ENCODE measurements around the gene CCDC102A. TPM values are rescaled to one million over a fixed set of nuclear protein-coding genes. Genes with fewer than 3 reads are reported as not detected.

CCDC102A gene
- total and polyA plus RNA-seq, 2 of the 13 experiments (the other 11 are each of a cell fraction or from before 2014, with no cell fraction given) = 2.1 to 2.8 TPM

DNA sequence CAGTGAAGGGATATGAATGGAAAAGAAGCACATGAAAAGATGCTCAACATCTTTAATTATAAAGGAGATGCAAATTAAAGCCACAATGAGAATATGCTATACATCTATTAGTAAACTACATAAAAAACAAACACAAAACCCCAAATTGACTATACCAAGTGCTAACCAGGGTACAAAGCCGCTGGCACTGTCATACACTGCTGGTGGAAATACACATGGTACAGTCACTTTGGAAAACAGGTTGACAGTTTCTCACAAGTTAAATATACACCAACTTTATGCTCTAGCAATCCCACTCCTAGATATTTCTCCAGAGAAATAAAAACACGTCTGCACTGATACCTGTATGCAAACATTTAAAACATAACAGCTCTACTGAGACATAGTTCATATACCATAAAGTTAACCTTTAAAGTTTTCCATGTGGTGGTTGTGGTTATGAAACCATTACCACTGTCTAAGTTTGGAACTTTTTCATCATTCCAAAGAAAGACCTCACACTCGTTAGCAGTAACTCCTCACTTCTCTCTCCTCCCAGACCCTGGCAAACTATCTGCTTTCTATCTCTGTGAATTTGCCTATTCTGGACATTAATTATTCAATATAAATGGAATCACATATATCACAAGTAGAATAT is 48.8 kb upstream of the CCDC102A start:
- Histone ChIP-seq H3K27me3 (ENCODE audit: control insufficient read depth in 1 of 2, insufficient read depth in 2 of 2, low read length in 2 of 2) (no peaks in the 10 kb centered on the region; a peak in 1 of 5 replicates), H4K20me1 (ENCODE audit: insufficient read depth, low read length) (no peaks in the 10 kb centered on the region), H3K4me1 (ENCODE audit: insufficient read depth, low read length) (no peaks in the 10 kb centered on the region), H3K9me3 (ENCODE audit: low read length) (no peaks in the 10 kb centered on the region), H3K9ac (ENCODE audit: insufficient read depth, low read depth, low read length) (no peak overlapping the region), H2AFZ (ENCODE audit: low read length) (no peak overlapping the region), H3K27ac (ENCODE audit: extremely low read length, insufficient read depth, low read length) (no peak overlapping the region), H3K36me3 (replicated peaks in 1 of 2; ENCODE audit: control insufficient read depth in 1 of 2, insufficient read depth in 2 of 2, low read length in 2 of 2) (no peaks in the 10 kb centered on the region), H3K79me2 (ENCODE audit: insufficient read depth, low read length) (no peaks in the 10 kb centered on the region), H3K4me2 (ENCODE audit: low read depth, low read length) (no peak overlapping the region), H3K4me3 (replicated peaks in 1 of 3; ENCODE audit: insufficient read depth in 1 of 3, low read depth in 2 of 3, low read length in 3 of 3) (no peak overlapping the region)
- ATAC-seq (no peak), FAIRE-seq (no peak), DNase-seq (ENCODE audit: low spot score) (no peak)
- CTCF ChIA-PET (ENCODE audit: low intra/inter-chr PET ratio, low total read pairs) = no interaction called here
- WGBS (ENCODE audit: low lambda C conversion rate) = 12% methylated on average over 3 of the region's 3 CpGs
- TF ChIP-seq ZNF776 (CRISPR knock-in tag; IDR thresholded peaks at IDR 0.05) = no peak
- TF ChIP-seq, protein P1, sequence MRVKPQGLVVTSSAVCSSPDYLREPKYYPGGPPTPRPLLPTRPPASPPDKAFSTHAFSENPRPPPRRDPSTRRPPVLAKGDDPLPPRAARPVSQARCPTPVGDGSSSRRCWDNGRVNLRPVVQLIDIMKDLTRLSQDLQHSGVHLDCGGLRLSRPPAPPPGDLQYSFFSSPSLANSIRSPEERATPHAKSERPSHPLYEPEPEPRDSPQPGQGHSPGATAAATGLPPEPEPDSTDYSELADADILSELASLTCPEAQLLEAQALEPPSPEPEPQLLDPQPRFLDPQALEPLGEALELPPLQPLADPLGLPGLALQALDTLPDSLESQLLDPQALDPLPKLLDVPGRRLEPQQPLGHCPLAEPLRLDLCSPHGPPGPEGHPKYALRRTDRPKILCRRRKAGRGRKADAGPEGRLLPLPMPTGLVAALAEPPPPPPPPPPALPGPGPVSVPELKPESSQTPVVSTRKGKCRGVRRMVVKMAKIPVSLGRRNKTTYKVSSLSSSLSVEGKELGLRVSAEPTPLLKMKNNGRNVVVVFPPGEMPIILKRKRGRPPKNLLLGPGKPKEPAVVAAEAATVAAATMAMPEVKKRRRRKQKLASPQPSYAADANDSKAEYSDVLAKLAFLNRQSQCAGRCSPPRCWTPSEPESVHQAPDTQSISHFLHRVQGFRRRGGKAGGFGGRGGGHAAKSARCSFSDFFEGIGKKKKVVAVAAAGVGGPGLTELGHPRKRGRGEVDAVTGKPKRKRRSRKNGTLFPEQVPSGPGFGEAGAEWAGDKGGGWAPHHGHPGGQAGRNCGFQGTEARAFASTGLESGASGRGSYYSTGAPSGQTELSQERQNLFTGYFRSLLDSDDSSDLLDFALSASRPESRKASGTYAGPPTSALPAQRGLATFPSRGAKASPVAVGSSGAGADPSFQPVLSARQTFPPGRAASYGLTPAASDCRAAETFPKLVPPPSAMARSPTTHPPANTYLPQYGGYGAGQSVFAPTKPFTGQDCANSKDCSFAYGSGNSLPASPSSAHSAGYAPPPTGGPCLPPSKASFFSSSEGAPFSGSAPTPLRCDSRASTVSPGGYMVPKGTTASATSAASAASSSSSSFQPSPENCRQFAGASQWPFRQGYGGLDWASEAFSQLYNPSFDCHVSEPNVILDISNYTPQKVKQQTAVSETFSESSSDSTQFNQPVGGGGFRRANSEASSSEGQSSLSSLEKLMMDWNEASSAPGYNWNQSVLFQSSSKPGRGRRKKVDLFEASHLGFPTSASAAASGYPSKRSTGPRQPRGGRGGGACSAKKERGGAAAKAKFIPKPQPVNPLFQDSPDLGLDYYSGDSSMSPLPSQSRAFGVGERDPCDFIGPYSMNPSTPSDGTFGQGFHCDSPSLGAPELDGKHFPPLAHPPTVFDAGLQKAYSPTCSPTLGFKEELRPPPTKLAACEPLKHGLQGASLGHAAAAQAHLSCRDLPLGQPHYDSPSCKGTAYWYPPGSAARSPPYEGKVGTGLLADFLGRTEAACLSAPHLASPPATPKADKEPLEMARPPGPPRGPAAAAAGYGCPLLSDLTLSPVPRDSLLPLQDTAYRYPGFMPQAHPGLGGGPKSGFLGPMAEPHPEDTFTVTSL (CRISPR knock-in tag; IDR thresholded peaks at IDR 0.05; ENCODE audit: borderline replicate concordance) = no peak
- no peak for TF ChIP-seq MATR3 (CRISPR knock-in tag; IDR thresholded peaks at IDR 0.05)
- no peak for TF ChIP-seq DPF2 (CRISPR knock-in tag; IDR thresholded peaks at IDR 0.05; ENCODE audit: borderline replicate concordance, low read depth)
- TF ChIP-seq NFRKB (IDR thresholded peaks at IDR 0.05) = no peak
- no peak for TF ChIP-seq CHD2 (IDR thresholded peaks at IDR 0.05; ENCODE audit: low read depth, low read length)
- TF ChIP-seq XRCC5 (optimal IDR thresholded peaks at IDR 0.05; ENCODE audit: low read length) = no peak
- TF ChIP-seq YEATS4 (CRISPR knock-in tag; IDR thresholded peaks at IDR 0.05; ENCODE audit: borderline replicate concordance) = no peak
- TF ChIP-seq WIZ (CRISPR knock-in tag; IDR thresholded peaks at IDR 0.05) = no peak
- no peak for TF ChIP-seq TBX3 (IDR thresholded peaks at IDR 0.05; ENCODE audit: borderline replicate concordance)
- no peak for TF ChIP-seq BATF2 (CRISPR knock-in tag; IDR thresholded peaks at IDR 0.05)
- no peak for TF ChIP-seq NRL (CRISPR knock-in tag; IDR thresholded peaks at IDR 0.05; ENCODE audit: borderline replicate concordance)
- no peak for TF ChIP-seq HDAC2 (CRISPR knock-in tag; IDR thresholded peaks at IDR 0.05)
- TF ChIP-seq SUZ12 (IDR thresholded peaks at IDR 0.05; ENCODE audit: low read depth, low read length) = no peak
- POLR2A ChIA-PET = no interaction called here
- intact Hi-C loops (cut with micrococcal nuclease; ENCODE audit: unreplicated experiment) (no loop called here), in situ Hi-C loops (cut with HindIII; ENCODE audit: extremely low pct_ligation_motif_present, low pct_unique_long_range_greater_than_20kb) (no loop called here)
- BruUV-seq (replicated peaks) = no TSS peak

Data from HepG2 (cell line).